Hematopoietic multipotent progenitor cell treated with erythropoietin and hydrocortisone succinate and interleukin-3 and kit ligand, for 8 days (in vitro differentiated cells): ENCODE measurements around the gene PXT1.
"Not testable (repeated sequence)": the region's sequence is repeated elsewhere in the genome, so short reads cannot be mapped to it uniquely, and the experiment has no call there.

Source experiments
- DNase-seq: peaks from one replicate; pipeline ENCODE4 v3.0.0-alpha.2; 2015

The PXT1 gene

DNA sequence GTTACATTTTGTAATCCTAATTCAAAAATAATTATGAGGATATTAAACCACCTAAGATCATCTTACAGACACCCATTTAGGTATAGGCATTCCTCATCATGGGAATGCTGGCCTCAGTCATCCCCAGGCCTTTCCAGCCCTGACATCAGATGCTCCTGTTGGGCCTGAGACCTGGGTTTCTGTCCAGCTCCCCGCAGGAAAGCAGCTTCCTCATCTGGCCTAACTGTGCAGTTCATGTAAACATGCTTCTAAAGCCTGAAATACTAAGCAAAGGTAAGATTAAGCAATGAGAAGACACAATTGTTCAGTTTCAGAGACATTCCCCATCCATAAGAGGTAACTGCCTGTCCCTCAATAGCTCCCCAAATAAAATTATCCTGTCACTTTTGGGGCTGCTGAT is 74.2 kb downstream of the PXT1 start:
- DNase-seq, result no peak

DNA sequence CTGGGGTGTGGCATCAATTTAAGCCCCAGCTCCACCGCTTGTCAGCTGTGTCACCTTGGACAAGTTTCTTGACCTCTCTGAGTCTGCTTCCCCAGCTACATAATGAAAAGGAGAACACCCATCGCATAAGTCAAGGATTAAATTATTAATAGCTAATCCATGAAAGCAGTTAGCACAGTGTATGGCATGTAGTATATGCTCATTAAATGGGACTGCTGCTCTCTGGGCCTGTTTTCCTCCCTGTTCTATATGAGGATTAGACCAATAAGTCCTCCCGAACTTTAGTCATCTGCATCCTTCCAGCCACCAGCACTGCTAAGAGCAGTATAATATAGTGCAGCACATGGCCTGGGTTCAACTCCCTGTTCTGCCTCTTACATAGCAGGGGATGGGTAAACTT is 74.9 kb downstream of the PXT1 start:
- no peak for DNase-seq

DNA sequence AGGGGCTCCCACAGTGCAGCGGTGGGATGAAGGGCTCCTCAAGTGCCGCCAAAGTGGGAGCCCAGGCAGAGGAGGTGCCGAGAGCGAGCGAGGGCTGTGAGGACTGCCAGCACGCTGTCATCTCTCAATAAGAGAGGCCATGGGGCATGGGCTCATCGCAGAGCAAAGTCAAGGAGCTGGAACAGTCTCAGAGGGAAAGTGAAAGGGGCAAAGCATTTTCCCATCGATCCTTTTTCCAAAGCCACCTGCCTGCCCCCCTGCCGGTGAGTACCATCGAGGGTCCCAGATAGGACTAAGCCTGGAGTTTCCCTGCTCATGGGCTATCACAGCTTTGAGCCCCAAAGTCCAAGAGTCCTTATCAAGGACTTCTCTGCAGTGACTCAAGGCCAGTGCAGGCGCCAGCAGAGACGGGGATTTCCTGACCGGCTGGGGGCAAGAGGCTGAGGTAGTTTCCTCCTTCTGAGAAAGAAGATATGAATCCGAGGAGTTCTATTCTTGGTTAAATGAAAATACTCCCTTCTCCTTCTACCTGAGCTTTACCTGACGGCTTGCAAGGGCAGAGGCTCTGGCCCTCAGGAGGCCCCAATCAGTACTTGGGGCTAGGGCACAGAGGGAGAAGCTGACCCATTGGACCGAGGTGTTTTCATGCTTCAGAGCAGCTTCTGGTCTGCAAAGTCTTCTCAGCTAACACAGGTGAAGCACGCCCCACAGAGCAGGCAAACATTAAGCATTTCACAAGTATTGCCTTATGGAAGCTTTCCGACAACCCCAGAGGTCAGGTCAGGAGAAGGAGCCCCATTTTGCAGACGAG is 77.8 kb downstream of the PXT1 start:
- no peak for DNase-seq

DNA sequence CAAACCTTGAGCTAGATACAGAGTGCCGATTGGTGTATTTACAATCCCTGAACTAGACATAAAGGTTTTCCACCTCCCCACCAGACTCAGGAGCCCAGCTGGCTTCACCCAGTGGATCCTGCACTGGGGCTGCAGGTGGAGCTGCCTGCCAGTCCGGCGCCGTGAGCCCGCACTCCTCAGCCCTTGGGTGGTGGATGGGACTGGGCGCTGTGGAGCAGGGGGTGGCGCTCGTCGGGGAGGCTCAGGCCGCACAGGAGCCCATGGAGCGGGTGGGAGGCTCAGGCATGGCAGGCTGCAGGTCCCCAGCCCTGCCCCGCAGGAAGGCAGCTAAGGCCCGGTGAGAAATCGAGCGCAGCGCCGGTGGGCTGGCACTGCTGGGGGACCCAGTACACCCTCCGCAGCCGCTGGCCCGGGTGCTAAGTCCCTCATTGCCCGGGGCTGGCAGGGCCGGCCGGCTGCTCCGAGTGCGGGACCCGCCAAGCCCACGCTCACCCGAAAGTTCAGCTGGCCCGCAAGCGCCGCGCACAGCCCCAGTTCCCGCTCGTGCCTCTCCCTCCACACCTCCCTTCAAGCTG is 78.5 kb downstream of the PXT1 start:
- not testable (repeated sequence) for DNase-seq

DNA sequence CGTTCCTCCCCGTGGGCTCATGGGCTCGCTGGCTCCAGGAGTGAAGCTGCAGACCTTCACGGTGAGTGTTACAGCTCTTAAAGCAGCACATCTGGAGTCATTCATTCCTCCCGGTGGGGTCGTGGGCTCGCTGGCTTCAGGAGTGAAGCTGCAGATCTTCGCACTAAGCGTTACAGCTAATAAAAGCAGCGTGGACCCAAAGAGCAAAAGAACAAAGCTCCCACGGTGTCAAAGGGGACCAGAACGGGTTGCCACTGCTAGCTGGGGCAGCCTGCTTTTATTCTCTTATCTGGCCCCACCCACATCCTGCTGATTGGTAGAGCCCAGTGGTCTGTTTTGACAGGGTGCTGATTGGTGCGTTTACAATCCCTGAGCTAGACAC is 79.3 kb downstream of the PXT1 start:
- DNase-seq, result not testable (repeated sequence)

DNA sequence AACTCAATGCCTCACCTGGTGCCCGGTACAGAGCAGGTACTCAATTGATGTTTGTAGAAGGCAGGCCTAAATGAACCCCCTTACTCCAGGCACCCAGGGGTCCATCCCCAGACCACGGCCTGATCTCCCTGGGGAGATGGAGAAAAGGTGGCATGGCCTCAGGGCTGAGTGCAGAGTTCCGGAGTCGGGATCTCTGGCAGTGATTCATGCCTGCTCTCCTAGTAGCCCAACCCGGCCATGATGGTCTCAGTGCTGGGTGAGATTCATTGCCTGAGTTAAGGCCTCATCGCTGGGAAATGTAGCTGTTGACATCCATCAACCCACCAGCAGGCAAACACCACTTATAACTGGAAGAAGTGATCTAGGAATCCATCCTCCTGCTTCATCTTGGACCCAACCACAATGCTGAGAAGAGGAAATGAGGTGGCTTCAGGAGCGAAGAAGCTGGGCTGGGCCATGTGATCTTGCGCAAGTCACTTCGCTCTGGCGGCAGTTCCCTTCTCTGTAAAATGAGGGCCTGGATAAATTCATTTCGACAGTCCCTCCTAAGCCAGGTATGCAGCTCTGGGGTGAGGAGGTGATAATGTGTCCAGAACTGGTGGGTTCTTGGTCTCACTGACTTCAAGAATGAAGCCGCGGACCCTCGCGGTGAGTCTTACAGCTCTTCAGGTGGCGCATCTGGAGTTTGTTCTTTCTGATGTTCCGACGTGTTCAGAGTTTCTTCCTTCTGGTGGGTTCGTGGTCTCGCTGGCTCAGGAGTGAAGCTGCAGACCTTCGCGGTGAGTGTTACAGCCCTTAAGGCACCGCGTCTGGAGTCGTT is 79.9 kb downstream of the PXT1 start:
- no peak for DNase-seq

DNA sequence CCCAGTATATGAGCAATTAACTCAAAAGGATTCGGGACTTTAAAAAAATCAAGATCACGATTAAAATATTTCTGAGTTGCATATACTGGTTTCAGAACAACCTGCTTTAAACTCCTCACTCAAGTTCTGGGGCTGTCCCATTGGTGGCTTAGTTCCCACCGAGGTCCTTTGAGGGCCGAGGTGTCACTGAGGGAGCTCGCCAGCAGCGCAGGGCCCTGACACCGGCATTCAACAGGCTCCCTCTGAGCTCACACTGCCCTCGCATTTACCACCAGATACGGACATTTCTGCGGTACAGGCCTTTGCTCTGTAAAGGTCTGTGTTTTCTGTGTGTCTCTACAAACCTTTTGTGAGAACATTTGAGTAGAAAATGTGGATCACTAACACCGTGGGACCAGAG is 81.6 kb downstream of the PXT1 start:
- DNase-seq, result no peak

DNA sequence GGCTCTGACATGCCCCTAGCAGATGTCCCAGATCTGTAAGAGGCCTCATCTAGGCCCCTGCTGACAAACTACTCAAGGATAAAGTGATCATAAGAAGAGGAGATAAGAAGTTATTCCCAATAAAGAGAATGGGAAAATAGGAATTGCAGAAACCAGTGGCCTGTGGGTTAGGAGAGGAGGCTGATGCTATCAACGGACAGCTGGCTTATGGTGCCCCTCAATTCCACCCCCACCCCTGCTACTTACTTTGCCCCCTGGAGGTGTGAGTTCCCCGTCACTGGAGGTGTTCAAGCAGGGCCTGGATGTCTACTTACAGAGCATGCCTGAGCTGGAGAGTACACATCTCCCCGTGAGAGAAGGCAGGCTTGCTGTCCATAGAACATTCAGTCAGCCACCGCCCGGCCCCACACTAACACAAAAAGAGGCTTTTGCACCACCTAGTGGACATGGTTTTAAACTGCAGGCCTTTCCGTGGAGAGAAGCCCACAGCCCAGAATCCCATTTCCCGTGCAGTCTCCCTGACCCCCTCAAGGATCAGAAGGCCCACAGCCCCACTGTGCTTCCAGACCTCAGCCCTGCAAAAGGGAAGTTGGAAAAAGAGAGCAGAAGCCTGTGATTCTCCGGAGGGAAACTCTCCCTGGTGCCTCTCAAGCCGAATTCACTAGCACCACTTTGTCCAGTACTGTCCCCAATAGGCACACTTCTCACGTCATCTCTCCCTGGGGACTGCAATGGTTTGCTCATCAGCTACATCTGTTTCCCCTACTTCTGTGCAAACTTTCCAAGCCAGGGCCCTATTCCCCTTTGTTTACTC is 82.2 kb downstream of the PXT1 start:
- peak; percentile 86 for DNase-seq

DNA sequence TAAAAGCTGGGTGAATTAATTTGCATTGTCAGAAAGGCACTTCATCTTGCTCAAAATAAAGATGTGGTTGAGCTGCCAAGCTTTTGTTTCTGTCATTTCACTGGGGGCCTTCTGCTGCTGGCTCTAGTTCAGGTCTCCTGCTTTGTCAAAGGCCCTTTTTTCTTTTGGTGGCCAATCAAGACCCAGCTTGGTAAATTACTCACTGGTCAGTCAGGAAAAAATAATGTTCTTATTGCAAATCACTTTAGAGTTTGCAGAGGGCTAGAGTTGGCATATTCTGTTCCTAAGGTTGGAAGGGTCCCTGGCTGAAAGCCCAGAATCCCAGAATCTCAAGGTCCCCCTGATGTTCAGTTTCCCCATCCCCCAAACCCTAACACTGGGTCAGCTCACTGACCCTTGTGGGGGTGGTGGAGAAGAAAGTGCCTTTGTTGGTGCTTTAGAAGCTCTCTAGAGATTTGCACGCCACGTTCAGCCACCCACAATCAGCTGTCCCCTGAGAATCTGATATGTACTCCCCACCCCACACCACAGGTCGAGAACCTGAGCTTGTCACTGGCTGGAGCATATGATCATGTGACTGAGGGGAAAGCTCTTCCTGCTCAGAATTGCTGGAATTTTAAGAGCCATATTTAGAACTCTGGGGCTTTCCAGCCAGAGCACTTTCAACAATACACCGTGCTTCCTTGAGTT is 84.3 kb downstream of the PXT1 start:
- DNase-seq, result peak; percentile 43

DNA sequence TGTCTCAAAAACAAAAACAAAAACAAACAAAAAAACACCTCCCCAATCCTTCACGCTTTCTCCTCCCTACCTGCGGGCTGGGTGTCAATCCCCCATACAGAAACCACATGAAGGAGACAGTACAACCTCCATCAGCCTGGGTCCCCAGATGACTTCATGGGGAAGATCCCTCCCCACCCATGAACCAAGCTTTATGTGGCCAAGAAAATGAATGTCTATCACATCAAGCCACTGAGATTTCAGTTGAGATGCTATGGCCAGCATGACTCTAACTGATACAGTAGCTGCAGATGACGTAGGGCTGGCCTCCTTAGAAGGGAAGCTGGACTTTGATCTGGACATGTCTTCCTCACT is 84.8 kb downstream of the PXT1 start:
- DNase-seq, result no peak

DNA sequence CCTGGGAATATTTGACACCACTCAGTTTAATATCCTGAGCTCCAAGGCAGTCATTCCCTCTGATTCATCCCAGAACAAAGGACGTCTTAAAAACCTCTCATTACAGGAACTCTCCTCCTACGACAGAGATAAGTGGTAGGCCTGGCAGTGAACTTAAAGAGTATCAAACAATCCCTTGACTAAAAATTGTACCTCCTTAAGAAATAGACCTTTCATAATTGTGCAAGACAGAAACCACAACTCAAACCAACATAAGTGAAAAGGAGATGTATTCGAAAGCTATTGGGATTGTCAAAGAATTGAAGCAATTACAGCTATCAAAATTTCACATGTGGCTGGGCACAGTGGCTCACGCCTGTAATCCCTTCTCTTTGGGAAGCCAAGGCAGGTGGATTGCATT is 86.8 kb downstream of the PXT1 start:
- no peak for DNase-seq

DNA sequence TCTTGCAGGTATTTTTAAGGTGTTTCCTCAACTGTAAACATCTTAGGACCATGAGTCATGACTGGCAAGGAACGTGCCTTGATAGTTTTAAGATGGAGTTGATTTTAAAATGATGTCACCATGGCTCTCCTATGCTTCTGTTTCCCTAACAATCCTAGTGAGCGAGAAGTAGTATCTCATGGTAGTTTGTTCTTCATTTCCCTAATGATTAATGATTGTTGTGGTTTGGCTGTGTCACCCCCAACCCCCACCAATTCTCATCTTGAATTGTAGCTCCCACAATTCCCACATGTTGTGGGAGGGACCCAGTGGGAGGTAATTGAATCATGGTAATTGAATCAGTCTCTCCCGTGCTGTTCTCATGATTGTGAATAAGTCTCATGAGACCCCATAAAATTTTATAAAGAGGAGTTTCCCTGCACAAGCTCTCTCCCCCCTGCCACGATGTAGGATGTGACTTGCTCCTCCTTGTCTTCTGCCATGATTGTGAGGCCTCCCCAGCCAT is 89.2 kb downstream of the PXT1 start:
- no peak for DNase-seq

DNA sequence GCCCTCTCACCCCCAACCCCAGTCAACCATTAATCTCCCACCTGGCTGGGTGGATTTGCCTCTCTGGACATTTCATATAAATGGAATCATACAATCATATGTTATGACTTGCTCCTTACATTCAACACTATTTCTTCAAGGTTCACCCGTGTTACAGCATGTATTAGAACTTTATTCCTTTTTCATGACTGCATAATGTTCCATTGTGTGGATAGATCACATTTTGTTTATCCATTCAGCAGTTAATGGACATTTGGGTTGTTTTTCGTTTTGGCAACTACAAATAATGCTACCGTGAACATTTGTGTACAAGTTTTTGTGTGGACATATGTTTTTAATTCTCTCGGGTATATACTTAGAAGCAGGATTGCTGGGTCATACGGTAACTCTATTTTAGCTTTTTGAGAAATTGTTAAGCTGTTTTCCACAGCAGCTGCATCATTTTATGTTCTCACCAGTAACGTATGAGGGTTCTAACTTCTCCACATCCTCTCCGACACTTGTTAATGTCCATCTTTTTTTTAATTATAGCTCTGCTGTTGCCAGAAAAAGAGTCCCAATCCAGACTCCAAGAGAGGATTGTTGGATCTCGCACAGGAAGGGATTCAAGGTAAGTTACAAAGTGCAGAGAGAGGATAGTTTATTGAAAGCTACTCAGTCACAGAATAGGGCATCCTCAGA is 90.0 kb downstream of the PXT1 start:
- DNase-seq, result no peak

DNA sequence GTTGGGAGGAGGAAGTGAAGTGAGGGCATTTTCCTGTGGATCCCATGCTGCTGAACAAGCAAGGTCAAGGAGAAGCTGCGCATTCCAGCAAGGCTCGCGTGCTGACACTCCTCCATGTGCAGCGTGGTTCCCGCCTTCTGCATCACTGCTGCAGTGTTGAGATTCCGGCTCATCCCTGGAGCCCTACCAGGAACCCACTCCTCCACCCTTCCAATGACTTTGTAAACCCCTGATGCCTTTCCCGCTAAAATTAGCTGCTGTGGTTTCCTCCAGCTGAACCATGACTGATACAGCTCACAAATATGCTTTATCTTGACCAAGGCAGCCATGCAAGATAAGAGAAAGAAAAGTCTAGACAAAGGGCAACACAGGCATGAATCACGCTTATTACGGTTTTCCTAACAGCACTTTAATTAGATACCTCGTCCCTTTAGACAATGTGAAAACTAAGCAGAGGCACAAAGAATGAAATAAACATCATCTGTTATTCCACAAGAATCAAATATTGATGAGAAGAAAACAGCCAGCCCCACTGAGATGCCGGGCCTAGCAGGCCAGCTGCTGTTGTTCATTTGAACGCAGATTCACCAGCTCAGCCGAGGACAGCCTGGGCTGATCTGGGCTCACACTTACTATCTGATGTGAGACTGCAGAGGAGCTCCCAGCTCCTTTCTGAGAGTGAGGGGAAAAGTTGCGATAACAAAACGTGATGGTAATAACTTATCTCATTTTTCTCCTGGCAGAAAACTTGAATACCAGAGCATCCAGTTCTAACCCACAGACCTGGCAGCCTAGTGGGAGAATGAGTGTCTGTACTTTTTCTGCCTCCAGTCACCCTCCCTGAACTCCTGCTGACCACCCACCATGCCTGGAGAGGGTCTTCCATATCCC is 91.7 kb downstream of the PXT1 start:
- peak; percentile 91 for DNase-seq

DNA sequence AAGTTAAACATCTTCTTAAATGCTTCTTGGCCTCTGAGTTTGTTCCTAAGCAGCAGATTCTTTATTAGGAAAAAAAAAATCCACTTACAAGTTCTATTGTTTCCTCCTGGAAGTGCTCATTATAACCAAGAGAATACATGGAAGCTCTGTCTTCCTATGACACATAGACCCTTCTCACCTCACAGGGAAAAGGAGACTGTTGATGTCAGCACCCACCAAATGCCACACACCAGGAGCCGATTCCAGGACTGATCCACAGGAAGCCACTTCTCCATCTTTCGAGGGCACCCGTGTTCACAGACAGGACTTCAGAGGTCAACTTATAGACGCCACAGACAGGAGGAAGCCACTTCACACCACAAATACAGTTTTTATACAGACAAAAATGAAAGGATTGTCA is 92.6 kb downstream of the PXT1 start:
- DNase-seq, result no peak

DNA sequence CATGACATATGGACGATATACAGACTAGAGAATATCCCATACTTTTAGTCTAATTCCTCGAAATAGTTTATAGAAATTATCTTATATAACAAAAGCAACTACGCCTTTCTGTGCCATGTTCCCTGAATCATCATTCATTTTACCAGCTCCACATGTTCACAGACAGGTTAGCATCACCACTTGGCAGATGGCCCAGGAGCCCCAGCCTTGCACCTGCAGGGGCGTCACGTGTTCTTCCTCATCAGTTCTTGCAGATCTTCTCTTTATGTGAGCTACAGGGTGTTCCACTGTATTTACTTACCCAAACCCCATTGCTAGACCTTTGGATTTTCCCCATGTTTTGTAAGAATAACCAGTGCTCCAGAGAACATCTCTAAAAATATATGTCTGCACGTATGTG is 93.4 kb downstream of the PXT1 start:
- DNase-seq, result peak; percentile 68

DNA sequence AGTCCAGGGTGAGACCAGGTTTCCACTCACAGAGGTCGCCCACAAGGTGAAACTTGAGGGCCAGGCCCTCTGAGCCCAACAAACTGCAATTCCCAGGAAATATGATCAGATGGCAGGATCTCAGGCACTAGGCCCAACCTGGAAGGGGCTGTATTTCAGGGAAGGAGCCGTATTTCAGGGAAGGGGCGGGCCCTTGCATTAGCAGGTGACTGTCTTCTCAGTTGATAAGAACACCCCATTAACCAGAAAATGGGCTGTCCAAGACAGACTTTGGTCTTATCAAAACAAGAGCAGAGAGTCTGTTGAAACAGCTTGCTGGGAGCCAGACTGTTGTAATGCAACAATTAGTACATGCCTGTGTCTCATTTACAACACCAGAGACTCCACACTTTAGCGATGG is 95.0 kb downstream of the PXT1 start:
- DNase-seq, result peak; percentile 99

DNA sequence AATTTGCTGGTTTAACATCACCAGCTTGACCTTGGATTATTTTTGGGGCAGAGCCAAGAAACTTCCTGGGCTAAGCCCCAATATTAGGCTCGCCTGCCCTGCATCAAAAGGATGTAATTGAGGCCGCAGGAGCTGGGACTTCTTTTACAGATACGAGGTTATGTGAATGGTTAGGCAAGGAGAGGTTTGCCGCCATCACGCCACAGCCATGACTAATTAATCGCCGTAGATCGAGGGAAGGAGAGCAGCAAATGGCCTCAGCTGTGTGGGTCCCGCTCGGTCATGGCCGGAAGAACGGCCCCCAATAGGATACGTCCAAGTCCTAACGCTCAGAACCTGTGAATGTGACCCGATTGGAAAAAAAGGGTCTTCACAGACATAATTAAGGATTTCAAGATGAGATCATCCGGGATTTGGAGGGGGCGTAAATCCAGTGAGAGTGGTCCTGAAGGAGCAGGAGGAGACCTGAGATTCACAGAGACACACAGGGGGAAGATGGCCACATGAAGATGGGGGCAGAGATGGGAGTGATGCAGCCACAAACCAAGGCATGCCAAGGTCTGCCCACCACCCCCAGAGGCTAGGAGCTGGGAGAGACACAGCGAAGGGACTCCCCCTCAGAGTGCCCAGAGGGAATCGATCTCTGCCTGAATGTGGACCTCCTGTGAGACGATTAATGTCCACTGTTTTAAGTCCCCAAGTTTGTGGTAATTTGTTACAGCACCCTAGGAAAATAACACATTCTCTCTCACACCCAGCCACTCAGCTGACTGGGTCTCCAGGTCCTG is 96.0 kb downstream of the PXT1 start:
- DNase-seq, result no peak

DNA sequence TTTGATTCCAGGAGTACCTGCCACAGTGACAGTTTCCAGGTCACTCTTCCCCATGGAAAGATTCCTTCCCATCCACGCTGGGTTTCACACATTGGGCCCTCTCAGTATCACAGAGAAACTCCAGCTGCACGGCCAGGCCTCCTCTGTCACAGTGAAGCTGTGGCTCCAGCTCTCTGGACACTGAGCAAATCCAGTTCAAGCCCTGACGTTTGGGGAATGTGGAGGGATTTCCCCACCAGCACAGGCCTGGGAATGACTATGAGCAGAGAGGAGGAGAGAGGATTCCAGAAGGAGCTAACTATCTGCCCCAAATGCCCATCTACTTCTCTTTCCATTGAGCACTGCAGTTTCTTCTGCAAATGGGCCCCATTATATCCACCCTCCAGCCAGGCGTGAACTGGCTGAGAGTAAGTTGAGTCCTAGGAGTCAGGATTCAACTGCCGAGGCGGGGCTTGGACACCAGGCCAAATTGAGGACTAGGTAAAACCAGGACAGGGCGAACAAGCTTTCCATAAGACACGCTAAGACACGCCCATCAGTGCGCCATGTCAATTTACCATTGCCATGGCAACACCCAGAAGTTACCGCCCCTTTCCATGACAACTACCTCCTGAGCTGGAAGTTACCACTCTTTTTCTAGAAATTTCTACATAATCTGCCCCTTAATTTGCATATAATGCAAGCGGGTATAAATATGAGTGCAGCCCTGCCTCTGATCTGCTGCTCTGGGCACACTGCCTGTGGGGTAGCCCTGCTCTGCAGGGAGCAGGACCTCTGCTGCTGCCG is 96.8 kb downstream of the PXT1 start:
- peak; percentile 60 for DNase-seq
